GM21576 (cell line): ENCODE results near the gene AMER3.
"Not testable (repeated sequence)": the region's sequence is repeated elsewhere in the genome, so short reads cannot be mapped to it uniquely, and the experiment has no call there.

Experiments
- ATAC-seq: cut with Tn5 transposase; IDR thresholded peaks from one replicate; pipeline ENCODE4 v1.9.1; 2021; ENCODE audit warnings: mild to moderate bottlenecking, moderate library complexity; ENCODE audit not compliant: unreplicated experiment

The AMER3 gene

DNA sequence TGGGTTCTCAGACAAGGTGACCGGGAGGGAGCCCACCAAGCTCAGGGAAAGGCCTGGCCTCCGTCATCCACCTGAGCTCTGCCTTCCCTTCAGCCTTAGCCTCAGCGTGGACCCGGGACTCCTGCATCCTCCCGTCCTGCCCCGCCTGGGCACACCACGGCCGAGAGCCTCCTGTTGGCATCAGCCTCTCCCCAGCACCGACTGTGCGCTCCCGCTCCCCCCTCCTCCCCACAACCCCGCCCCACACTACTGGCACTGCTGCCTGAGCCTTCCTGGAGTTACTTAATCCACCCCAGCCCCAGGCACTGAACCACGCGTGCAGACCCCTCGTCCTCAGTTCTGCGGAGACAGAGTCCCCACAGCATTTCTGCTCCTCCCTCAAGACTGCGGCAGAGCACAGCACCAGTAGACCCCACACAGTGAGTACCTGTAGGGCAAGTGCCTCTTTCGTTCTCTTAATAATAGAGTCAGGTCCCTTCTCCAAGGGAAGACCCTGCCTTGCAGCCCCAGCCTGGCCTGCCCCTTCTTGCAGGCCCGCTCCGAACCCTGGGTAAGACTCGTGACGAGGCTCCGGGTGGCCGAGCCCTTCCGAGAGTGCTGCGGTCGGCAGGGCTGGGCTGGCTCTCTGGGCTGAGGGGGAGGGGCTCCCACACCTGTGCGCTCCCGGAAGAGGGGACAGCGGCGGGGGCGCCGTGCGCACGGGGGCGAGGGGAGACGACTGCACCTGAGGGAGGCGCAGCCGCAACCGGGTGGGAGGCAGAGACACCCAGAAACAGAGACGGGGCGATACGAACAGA, at the start of gene AMER3:
Gene AMER3, plus strand, starts transcription at position 285 of the 797 bp plus-strand sequence. CDS start 6,533 bp downstream, outside the sequence.
- no peak for ATAC-seq

DNA sequence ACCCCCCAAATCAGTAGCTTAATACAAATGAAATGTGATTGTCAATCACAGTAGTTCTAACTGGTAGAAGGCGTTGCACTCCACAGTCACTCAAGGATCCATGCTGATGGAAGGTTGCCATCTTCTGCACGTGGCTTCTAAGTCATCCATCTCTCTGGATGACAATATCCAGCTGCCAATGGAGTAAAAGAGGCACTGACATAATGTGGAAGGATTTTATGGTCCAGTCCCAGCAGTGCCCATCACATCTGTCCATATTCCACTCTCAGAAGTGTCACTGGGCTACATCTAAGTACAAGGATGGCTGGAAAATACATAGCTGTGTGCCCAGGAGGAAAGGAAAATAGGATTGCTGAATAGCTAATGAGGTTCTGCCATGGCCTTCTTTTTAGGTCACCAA, 40.5 kb upstream of the AMER3 start:
- ATAC-seq = not testable (repeated sequence)

- no peak for ATAC-seq
Observed at GRCh38 chr2:130720036-130720435, 35.3 kb upstream of the AMER3 start.

DNA sequence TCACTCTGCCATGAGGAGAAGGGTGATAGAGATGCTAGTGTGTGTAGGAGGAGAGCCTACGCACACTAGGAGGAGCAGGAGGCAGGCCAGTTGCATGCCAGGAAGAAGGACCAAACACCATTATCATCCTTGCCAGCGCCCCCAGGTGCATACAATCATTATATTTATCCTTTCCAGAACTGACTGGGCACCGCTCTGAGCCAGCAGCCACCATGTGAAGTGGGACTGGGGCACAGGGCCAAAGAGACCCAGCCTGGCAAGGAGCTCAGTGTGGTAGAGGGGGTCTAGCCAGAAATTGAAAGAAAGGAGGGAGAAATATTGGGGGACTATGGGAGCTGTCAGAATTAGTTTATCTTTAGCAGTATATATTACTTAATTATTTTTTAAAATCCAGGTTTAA, 34.8 kb upstream of the AMER3 start:
- no peak for ATAC-seq

DNA sequence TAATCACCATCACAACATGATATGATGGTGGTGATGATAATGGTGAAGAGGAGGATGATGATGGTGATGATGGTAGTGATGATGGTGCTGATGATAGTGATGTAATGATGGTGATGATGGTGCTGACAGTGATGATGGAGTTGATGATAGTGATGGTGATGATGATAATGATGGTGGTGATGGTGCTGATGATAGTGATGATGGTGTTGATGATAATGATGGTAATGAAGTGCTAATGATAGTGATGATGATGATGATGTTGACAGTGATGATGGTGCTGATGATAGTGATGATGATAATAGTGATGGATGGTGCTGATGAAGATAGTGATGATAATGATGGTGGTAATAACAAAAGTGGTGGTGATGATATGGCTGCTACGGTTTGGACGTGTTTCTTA, 30.9 kb upstream of the AMER3 start:
- ATAC-seq = no peak

GRCh38 chr2:130726614-130727180, 28.6 kb upstream of the AMER3 start:
- no peak for ATAC-seq

DNA sequence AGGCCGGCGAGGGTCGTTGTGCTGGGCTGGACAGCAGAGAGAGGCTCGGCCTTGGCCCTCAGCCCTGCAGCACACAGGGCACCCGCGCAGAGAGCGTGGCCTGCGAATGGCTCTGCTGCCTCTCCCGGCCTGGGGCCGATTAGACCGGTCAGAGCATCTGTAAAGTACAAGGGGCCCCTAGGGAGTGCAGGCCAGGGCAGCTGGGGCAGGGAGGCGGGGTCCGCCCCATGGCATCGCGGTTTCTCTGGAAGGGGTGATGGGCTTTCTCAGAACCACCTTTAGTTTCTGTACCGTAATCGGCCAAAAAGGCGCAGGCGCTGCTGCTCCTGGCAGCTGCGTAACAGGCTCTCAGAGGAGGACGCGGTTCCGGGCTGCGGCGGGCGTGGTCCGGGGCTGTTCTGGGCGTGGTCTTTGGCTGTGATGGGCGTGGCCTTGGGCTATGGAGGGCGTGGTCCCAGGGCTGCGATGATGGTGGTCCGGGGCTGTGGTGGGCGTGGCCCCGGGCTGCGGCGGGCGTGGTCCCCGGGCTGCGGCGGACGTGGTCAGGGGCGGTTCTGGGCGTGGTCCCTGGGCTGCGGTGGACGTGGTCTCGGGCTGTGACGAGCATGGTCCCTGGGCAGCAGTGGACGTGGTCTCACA, 27.9 kb upstream of the AMER3 start:
- ATAC-seq = peak; percentile 92

DNA sequence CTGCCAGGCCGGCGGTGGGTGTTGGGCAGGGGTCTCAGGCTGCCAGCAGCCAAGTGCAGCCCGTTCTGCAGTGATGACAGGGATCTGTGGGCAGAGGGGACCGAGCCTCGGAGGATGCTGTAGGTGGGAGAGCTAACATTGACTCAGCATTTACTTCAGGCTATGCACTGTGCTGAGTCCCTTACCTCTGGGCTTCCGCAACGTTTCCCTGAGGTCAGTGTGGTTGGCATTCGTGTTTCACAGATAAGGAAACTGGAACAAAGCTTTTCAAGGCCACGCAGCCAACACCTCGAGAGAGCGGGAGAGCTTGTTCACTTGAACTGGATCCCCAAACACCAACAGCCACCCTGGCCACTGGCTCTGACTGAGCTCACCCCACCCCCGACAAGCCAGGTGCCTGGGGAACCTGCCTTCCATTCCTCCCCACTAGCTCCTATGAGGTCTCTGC, 27.3 kb upstream of the AMER3 start:
- ATAC-seq = peak; percentile 11

DNA sequence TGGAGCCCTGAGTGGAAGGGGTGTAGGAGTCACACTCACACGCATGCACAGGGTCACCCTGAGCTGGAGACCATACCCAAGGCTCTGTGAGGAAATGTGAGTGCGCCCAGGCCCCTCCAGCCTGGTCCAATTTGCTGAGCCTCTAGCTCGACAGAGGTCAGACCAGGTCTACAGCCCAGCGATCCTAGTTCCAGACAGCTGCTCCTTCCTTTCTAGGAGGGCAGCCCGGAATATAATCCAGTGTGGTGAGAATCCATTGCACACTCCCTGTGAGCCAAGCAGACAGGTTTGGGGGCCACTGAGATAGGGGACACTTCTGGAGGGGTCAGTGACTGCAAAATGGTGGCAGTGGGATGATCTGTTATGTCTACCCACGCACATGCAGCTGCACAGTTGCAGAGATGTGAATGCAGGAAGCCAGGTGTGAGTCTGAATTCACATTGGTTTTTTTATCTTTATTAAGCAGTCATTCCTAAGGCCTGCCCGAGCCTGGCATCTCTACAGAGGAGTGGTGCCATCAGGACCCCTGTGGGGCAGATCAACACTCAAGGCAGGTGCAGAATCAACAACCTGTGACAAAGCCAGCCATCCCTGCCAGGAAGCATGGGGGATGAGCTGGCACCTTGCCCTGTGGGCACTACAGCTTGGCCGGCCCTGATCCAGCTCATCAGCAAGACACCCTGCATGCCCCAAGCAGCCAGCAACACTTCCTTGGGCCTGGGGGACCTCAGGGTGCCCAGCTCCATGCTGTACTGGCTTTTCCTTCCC, 26.6 kb upstream of the AMER3 start, which contains the start of gene GPR148:
Gene GPR148, plus strand, starts transcription at position 522 of the 768 bp plus-strand sequence. Its CDS starts 82 bp downstream, at position 604.
- ATAC-seq = no peak

GRCh38 chr2:130729322-130730299, 25.7 kb upstream of the AMER3 start:
- no peak for ATAC-seq

DNA sequence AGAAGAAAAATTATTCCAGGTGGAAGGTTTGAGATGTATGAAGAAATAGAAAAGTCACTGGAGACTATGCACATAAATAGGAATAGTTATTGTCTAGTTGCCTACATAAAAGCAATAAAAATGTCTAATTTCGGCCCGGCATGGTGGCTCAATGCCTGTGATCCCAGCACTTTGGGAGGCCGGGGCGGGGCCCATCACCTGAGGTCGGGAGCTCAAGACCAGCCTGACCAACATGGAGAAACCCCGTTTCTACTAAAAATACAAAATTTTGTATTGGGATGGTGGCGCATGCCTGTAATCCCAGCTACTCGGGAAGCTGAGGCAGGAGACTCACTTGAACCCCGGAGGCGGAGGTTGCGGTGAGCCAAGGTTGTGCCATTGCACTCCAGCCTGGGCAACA, 23.1 kb upstream of the AMER3 start:
- not testable (repeated sequence) for ATAC-seq

- ATAC-seq = no peak
Observed at GRCh38 chr2:130735200-130735599, 20.1 kb upstream of the AMER3 start.

DNA sequence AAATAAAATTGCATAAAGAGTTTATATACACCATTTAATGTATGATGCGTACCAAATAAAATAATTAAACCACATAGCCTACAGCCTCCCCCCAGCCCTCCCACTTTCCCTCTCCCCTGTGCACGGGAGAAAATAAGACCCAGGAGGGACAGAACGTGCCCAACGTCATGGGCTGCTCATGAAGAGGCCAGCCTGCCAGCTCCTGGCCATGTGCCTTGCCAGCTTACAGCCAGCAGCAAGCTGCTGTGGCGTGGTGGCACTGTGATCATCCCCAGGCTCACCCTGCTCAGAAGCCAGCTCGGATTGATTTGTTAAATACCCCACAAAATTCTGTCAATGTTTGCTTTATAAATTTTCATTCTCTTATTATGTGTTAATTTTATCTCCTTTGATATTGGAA, 18.9 kb upstream of the AMER3 start:
- no peak for ATAC-seq

DNA sequence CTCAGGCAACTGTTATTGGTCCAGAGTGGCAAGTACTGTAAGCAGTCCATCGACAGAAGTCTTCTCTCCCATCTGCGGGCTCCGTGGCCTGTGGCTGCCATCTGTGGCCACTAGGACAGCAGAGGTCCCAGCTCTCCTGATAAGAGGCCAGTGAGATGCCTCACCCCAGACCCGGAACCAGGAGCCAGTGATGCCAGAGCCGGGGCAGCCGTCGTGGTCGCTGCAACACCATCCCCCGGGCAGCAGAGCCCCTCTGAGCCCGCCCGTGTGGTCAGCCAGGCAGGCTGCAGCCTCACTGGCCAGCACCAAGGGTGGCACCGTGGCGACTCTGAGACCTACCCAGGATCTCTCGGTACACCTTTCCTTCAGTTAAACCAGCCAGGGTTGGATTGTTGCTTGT, 17.7 kb upstream of the AMER3 start:
- no peak for ATAC-seq

DNA sequence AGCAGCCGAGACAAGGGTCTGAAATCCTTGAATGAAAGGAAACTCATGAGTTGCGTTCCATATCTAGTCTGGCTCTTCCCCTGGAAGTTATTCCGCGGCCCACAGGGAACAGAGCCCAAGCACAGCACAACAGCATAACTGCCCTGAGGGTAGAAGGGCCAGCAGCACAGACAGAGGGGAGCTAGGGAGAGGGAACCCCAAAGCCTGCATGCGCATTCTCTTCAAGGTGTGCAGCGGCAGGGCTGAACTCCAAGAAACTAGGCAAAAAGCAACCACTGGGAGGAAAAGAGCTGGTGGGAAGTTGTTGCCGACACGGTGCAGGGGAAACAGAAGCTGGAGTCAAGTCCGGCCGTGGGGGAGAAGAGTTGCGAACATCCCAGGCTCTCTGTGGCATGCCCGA, 14.7 kb upstream of the AMER3 start:
- ATAC-seq = no peak

DNA sequence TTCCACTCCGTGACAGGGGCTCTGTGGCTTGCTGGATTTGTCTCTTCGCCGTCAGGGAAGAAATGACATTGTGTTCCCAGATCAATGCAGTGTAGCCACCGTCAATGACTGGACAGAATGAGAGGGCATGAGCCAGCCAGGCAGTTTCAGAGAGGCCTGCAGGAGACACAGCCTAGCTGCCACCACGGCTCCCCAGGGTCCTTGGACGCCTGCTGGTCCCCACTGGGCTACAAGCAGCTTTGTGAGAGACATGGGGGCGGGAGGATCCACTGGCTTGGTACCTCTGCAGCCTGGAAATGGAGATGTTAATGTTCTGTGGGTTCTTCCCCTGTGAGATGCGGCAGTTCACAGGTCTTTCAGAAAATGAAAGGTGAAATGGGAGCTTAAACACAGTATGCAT, 12.1 kb upstream of the AMER3 start:
- ATAC-seq = no peak

- no peak for ATAC-seq
Observed at GRCh38 chr2:130744287-130745117, 10.8 kb upstream of the AMER3 start.

DNA sequence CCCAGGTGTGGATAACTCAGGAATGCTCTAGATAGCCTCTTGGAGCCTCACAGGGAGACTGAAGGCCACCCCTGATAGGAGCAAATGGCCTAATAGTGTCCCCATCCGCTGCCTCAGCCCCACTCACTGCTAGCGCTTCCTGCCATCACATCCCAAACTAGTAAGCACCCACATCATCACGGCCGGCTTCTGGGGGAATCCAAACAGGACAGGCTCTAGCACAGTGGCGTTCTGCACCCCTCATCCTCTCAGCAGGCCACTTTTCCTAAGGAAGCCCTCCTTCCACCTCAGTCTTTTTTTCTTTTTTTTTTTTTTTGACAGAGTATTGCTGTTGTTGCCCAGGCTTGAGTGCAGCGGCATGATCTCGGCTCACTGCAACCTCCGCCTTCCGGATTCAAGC, 6.3 kb upstream of the AMER3 start:
- ATAC-seq = no peak

DNA sequence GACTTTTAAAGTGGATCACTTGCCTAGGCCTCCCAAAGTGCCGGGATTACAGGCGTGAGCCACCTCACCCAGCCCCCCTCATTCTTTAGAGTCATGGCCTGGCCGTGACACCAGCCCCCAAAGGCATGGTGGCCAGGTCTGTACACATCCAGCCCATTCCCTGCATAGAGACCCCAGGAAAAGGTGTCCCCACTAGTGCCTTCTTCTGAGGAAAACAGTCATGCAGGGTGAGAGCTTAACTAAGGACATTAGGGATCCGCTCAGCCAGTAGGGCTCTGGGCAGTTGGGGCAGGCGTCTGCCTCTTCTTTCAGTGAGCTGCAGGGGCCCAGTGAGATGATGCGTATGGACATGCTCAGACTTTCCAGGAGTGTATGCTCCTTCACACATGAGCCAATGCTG, 5.7 kb upstream of the AMER3 start:
- ATAC-seq = no peak
